ENCODE measurements around the gene CHCHD6.

The CHCHD6 gene, protein sequence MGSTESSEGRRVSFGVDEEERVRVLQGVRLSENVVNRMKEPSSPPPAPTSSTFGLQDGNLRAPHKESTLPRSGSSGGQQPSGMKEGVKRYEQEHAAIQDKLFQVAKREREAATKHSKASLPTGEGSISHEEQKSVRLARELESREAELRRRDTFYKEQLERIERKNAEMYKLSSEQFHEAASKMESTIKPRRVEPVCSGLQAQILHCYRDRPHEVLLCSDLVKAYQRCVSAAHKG

DNA sequence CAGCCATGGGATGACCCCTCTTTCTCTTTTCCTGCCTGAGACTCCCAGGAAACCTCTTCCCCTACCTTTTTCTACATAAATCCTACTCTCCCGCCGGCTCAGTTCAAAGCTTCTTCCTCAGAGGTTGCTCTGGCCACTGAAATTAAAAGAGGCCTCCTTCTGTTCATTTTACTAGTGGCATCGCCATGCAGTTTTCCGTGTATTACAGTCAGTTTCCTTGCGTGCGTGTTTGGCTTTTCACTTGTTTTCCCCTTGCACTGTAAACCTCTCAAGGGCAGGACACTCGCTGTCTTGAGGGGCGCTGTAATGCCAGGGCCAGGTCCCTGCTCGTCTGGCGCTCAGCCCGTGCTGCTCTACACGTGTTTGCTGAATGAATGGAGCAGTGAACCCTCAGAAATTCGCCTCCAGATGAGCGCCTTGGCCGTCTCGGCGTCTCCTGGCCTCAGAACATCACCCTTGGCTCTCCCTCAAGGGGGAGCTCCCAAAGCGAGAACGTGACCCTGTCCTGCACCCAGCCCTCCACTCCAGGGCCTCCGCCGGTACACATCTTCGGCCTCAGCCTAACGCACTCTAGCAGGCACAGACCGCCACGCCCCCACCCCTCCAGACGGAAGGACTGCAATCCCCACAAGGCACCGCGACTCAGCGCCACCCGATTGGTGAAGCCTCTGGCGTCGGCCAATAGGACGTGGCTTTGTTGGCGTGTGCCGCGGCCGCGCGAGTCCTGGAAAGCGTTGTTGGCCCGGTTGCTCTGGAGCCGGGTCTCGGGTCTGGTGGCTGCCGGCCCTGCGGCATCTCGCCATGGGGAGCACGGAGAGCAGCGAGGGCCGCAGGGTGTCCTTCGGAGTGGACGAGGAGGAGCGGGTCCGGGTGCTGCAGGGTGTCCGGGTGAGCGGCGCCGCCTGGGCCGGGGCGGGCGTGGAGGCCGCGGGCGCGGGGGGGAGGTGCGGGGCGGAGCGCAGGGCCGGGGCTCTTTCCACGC, at the start of gene CHCHD6:
CHCHD6 (plus strand) TSS at position 729 of the 982 bp plus-strand sequence; CDS start at position 802, 73 bp downstream.
- peak; percentile 99 for ATAC-seq

DNA sequence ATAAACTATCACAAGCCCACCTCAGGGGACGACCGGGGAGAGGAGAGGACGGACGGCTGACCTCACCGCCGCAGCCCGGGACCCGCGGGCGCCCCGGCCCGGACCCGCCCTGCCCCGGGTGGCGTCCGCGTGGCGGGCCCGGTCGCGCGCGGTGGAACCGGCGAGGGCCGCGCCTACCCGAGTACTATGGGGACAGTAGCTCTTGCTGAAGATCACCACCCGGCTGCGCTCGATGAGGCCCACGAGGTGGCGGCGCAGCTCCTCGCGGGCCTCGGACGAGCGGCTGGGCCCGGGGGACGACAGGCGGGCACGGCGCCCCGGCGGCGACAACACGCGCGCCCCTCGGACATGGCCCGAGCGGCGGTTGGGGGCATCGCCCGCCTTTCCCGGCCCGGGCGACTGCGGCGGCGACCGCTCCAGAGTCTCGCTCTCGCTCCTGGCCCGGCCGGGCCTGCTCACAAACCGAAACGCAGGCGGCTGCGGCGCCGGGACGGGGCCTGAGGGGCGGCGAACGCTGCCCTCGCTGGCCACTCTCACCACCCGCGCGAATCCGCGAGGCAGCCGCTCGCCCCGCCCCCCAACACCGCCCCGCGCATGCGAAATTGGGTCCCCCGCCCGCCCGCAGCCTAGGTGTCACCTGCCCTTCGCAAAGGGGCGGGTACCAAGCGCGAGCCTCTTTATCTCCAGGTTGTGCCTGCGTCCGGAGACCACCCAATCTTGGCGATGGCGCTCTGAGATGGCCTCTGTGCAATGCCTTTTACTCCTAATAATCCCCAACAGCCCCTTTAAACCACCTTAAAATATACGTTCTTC, 49.3 kb upstream of the CHCHD6 start, which contains the start of gene TXNRD3:
TXNRD3 (minus strand) TSS at position 554 of the 813 bp plus-strand sequence.
- peak; percentile 77 for ATAC-seq

- no peak for ATAC-seq
These were observed 48.2 kb upstream of the CHCHD6 start for GRCh38 chr3:126655887-126656286.

DNA sequence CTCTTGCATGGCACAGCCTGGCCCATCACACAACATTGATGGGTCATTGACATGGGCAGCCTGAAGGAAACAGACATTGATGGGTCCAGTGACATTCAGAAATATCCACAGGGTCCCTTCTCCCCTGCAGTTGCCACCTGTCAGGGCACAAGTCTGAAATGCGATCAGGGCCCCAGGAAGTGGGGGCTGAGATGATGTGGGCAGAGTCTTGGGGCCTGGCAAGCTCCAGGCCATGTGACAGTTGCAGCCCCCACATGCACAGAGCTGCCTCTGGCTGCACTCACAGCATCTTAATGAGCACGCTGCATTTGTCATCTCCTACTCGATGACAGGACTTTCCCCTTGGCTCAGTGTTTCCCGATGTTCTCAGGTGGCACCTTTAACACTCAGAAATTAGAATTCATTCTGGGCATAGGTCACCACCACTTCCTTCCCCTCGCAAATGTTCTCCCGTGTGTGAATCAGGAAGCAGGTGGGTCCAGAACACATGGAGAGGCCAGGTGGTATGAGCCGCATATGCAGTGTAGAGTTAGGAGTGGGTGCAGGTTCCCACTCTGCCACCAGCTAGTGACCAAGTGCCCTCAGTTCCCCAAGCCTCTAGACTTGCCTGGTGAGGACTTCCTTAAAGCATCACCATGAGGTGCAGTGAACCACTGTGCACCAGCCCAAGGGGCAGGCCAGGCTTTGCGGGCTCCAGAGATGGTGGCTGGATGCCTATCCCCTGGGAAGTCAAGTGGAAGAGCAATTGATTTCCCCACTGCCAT, 47.5 kb upstream of the CHCHD6 start:
- no peak for ATAC-seq

DNA sequence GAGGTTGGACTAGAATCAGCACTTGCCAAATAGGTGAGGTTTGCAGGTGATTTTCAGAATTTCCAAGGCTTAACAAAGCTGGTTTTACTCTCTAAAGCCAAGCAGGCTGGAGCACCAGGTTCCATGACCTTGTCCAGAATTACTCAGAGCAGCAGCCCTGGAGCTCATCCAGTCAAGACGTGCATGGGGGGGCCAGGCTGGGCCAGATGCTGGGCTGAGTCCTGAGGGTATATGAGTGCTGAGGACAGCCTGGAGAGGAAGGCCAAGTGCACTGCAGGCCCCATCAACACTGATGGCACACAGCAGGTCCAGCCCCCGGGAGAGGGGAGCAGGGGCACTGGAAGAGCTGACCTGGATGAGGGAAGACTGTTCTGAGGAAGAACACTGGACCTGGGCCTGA, 46.1 kb upstream of the CHCHD6 start:
- no peak for ATAC-seq

DNA sequence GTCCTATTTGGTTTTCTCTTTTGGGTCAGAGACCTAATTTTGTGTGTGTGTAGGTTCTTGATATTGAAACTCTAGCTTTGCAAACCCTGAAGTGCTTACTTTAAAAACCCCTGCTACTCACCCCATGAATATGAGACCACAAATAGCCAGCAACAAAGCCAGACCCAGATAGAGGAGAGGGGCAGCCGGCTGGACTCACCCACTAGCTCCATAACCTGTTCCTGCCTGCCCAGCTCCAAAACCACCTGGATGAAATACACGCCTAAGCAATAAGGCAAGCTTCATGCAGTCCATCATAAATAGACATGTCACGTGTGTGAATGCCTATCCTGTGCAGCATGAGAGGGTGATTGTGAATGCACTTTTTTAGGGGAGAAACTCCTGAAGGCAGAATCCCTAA, 45.5 kb upstream of the CHCHD6 start:
- no peak for ATAC-seq

DNA sequence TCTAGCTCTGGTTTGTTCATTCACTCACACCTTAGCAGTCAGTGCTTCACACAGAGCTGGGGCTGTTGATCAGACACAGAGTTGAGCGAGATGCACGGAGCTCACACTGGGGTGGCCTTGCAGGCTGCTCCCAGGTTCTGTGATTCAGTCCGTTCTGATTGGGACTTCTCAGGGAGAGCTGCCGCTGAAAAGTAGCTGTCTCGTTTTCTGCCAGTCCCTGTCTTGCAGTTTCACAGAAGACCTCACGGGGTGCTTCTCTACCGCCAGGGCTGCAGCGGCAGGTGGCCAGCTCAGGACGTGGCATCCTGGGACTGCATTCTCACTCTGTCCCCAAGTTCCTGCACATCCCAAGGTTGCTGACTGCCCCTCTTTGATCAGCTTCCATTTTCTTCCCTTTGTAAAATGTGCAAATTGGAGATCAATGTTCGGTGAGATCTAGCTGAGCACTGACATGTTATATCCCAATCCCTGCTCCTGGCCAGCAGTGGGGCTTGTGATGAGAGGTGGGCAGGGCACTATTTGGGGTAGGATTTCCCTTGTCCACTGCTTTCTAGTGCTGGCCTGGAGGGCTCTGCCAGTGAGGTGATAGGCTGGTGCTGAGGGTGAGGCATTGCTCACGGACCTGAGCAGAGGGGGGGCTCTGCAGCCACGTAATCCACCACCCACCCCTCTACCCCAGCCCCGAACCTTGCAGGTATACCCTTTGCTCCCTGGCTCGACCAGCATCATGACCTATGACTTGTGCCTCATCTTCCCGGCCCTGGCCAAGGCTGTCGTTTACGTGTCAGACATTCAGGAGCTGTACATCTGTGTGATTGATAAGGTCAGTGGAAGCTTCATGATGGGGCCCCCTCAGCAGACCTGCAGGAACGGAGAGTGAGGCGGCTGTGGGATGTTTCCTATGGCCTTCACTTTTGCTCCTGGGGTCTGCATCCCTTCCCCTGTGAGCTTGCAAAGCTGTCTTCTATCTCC, 43.8 kb upstream of the CHCHD6 start:
- ATAC-seq: no peak

- no peak for ATAC-seq
These were observed 42.3 kb upstream of the CHCHD6 start for GRCh38 chr3:126661532-126662364.

GRCh38 chr3:126663257-126663656, 40.8 kb upstream of the CHCHD6 start:
- no peak for ATAC-seq

- ATAC-seq: no peak
These were observed 40.3 kb upstream of the CHCHD6 start for GRCh38 chr3:126663750-126664149.

DNA sequence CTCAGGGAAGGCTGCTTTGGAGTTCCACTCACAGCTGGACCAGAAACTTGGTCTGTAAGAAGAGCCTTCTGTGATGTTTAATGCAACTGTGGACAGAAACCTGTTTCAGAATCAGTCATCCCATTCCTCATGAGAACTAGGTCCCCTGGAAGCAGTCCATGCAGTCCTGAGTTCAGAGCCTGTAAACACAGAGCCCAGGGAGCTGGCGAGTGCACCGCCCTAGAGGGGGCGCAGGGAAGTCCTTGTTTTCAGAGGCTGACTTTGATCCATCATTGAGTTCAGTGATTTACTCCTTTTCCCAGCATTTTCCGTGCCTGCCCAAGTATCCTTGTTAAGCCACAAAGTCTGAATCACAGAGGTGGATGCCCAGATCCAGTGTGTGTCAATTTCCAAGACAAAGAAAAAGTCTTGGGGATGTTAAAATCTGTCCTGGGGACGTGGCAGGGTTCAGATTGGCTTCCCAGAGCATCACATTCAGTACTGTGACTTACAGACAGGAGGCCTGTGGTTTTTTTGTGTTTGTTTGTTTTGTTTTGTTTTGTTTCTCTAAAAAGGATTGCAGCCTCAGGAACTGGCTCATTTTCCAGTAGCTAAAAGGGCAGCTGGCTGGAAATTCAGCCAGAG, 39.3 kb upstream of the CHCHD6 start:
- no peak for ATAC-seq

DNA sequence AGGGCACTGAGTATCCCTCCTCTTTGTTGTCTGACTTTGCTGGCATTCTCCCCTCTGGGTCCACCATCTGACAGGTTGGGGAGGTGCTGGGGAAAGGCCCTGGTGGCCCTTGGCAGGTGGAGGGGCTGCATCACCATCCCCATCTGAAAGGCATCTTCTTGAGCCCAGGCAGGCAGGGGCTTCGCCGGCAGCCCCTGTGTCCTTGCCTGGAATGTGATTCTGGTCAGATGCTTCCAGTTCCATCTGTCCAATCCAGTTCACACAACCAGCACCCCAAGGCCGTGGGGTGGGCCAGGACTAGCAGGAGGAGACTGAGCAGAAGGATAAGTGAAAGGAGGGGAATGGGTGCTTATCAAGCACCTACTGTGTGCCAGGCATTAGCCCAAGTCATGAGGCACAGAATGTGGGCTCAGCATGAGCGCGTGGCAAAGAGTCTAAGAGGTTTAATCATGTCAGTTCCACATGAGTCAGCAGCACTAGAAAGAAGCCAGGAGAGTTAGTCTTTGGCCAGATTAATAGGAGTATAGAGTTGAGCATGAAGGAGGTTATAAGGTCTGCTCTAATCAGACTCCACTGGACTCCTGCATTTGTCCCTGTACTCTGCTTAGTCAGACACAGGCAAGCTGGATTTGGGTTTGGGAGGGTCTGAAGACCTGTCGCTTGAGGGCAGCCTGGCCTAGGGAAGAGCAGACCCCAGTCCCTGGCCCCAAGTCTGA, 38.7 kb upstream of the CHCHD6 start:
- ATAC-seq: no peak

DNA sequence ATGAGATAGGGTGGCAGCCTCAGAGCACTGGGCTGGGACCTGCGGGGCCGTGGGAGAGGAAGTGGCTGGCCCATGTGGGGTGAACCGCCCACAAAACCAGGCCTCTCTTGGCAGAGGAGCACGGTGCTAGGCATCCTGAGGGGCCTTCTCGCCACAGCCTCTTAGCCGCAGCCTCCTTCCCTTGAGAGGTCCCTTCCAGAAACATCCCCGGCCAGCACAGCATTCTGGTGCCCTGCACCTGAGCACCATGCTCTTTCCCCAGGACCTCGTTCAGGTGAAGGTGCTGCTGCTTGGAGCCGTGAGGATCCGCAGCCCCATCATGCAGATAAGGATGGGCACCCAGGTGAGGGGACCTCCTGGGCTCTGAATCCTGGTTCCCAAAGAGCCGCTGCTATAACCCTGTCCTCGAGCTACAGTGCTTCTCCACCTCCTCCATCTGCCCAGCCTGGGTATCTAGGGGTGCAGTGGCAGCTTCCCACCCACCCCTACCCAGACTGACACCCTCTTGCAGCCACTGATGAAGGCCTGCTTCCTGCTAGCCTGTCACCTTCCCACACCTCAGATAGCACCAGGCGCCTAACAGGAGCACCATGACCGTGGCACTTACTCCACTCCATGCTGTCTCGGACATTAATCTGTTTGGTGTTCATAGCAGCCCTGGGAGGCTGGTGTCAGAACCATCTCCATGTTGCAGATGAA, 37.9 kb upstream of the CHCHD6 start:
- no peak for ATAC-seq

DNA sequence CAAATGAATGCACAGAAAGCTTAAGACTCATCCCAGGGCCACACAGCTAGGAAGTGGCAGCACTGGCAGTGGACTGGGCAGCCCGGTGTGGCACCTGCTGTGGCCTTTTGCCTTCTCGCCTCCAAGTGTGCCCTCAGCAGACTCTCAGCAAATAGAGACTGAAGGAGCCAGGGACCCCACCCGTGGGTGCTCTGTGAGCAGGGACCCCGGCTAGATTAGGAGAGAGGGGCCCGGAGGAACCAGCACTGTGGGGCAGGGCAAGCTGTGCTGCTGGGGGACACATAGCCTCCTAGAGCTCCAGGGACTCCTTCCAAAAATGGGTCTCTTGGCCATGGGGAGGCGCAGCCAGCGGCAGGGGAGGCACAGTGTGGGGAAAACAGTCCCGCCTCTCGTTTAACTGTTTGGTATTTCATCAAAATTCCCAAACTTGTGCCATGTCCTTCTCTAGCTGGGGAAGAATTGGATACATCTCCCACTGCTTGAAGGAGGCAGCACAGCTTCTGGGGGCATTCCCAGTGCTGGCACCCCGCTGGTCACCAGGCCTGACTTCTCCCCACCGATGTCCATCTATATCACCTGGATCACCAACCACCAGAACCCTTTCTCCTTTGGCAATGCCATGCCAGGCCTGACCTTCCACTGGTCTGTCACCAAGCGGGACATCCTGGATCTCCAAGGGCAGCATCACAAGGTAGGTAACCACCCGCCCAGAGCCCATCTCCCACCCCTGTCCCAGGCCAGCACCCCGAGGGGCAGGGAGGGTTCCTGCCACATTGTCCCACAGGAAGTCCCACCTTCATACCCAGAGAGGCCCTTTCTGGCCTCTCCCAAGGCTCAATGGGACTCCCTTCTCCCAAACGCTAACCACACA, 37.1 kb upstream of the CHCHD6 start:
- no peak for ATAC-seq

DNA sequence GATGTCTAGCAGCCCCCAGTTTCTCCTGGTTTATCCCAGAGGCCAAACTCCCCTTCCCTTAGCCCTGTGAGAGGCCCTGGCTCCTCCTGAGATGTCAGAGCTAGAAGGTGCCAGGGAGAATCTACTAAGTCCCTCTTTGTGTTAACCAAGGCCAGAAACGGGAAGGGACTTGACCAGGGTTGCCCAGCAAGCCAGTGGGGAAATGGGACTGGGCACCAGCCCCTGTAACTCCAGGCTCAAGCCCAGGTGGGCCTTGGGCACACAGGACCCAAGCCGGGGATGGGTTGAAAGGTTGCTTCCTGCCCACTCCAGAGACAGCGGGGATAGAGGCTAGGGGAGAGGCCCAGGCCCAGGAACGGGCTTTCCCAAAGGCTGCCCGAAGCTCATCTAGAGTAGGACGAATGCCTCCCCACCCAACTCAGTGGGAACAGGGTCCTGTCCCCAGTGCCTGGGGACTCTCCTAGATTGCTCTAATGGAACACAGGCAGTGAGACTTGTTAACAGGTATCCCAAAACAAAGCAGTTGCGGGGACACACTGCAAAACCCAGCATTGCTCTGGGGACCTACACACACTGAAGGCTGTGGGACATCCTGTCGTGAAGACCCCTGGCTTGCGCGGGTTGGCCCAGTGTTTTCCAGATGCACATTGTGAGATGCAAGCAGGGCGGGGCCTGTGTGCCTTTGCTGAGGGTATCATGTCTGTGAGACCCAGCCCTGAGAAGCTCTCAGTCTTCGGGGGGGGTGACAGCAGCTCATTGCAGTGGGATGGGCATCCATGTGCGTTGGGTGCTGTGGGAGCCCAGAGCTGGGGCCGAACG, 36.2 kb upstream of the CHCHD6 start:
- no peak for ATAC-seq
